GM23338 (cell line): ENCODE results near the gene CRYBG1. TPM values are rescaled to one million over a fixed set of nuclear protein-coding genes. Genes with fewer than 3 reads are reported as not detected.

Source experiments
- ATAC-seq: fragments of 200-7000 bp; cut with Tn5 transposase; 3 replicates; pipeline ENCODE4 v1.9.1; 2020
- DNase-seq: peaks from one replicate; pipeline ENCODE4 v3.0.0-alpha.2; 2015; ENCODE audit warnings: low spot score
- H2AFZ ChIP-seq: fragments of 200-600 bp; sonication (generic); 2 replicates; pipeline ENCODE4 v1.8.0; 2016; ENCODE audit warnings: antibody characterized with exemption, mild to moderate bottlenecking, moderate library complexity
- H3F3A ChIP-seq: fragments of 200-600 bp; sonication (generic); replicated peaks from 2 replicates; pipeline ENCODE4 v1.8.0; 2017; ENCODE audit warnings: antibody characterized with exemption, mixed run types, low read depth
- H3K27ac ChIP-seq: fragments of 200-600 bp; sonication (generic); 2 replicates; pipeline ENCODE4 v1.6.1; 2016; ENCODE audit warnings: low read depth
- H3K27me3 ChIP-seq: fragments of 200-600 bp; sonication (generic); 2 replicates; pipeline ENCODE4 v1.8.0; 2016; ENCODE audit warnings: mild to moderate bottlenecking, mixed run types, moderate library complexity; ENCODE audit not compliant: insufficient read depth
- H3K36me3 ChIP-seq: fragments of 200-600 bp; sonication (generic); 2 replicates; pipeline ENCODE4 v1.8.0; 2016; ENCODE audit warnings: mild to moderate bottlenecking; ENCODE audit not compliant: insufficient read depth
- H3K4me1 ChIP-seq: fragments of 200-600 bp; sonication (generic); 2 replicates; pipeline ENCODE4 v1.8.0; 2016; ENCODE audit warnings: mild to moderate bottlenecking, moderate library complexity; ENCODE audit not compliant: insufficient read depth
- H3K4me2 ChIP-seq: fragments of 200-600 bp; sonication (generic); 2 replicates; pipeline ENCODE4 v1.7.1; 2017; ENCODE audit warnings: mixed run types
- H3K4me3 ChIP-seq: fragments of 200-600 bp; sonication (generic); 2 replicates; pipeline ENCODE4 v1.6.1; 2016; ENCODE audit warnings: mixed run types
- H3K79me2 ChIP-seq: fragments of 200-600 bp; sonication (generic); replicated peaks from 2 replicates; pipeline ENCODE4 v1.8.0; 2017; ENCODE audit warnings: mild to moderate bottlenecking; ENCODE audit not compliant: insufficient read depth
- H3K9me2 ChIP-seq: fragments of 200-600 bp; sonication (generic); 2 replicates; pipeline ENCODE4 v1.8.0; 2017; ENCODE audit not compliant: insufficient read depth
- H4K20me1 ChIP-seq: fragments of 200-600 bp; sonication (generic); replicated peaks from 2 replicates; pipeline ENCODE4 v1.8.0; 2017; ENCODE audit warnings: mild to moderate bottlenecking; ENCODE audit not compliant: insufficient read depth
- H3K27ac Mint-ChIP-seq: 2 replicates; pipeline ENCODE4 v1.8.0; 2020; ENCODE audit warnings: inconsistent platforms, mild to moderate bottlenecking, moderate library complexity, mixed read lengths
- H3K27me3 Mint-ChIP-seq: 3 replicates; pipeline ENCODE4 v1.8.0; 2022; ENCODE audit warnings: low read depth, mild to moderate bottlenecking, moderate library complexity, mixed read lengths, inconsistent platforms; ENCODE audit not compliant: insufficient read depth, poor library complexity
- H3K36me3 Mint-ChIP-seq: 3 replicates; pipeline ENCODE4 v1.8.0; 2021; ENCODE audit warnings: low read depth, mild to moderate bottlenecking, inconsistent platforms, moderate library complexity, mixed read lengths
- H3K4me1 Mint-ChIP-seq: 3 replicates; pipeline ENCODE4 v1.8.0; 2020; ENCODE audit warnings: mild to moderate bottlenecking, inconsistent platforms, mixed read lengths
- H3K4me3 Mint-ChIP-seq: 3 replicates; pipeline ENCODE4 v1.8.0; 2021; ENCODE audit warnings: moderate library complexity, mild to moderate bottlenecking, inconsistent platforms, mixed read lengths
- H3K9me3 Mint-ChIP-seq: 3 replicates; pipeline ENCODE4 v1.8.0; 2020; ENCODE audit warnings: moderate library complexity, mild to moderate bottlenecking, inconsistent platforms, mixed read lengths
- CREB1 ChIP-seq: fragments of 250-450 bp; sonication (Bioruptor Pico); IDR thresholded peaks from 2 replicates; pipeline ENCODE4 v1.5.0; 2020; ENCODE audit warnings: low read depth, mild to moderate bottlenecking, moderate library complexity
- ETS1 ChIP-seq: IDR thresholded peaks from 2 replicates; pipeline ENCODE4 v1.6.1; 2016; ENCODE audit warnings: antibody characterized with exemption
- EZH2 ChIP-seq: fragments of 200-600 bp; sonication (generic); IDR thresholded peaks from one replicate; pipeline ENCODE4 v1.8.0; 2017; ENCODE audit warnings: antibody characterized with exemption, mild to moderate bottlenecking, low read depth; ENCODE audit not compliant: unreplicated experiment
- EZH2phosphoT487 ChIP-seq: fragments of 200-600 bp; sonication (generic); IDR thresholded peaks from one replicate; pipeline ENCODE4 v1.8.1; 2018; ENCODE audit warnings: antibody characterized with exemption; ENCODE audit not compliant: unreplicated experiment
- JUNB ChIP-seq: IDR thresholded peaks from one replicate; pipeline ENCODE4 v1.6.1; 2016; ENCODE audit warnings: antibody characterized with exemption; ENCODE audit not compliant: unreplicated experiment
- NANOG ChIP-seq: IDR thresholded peaks from 2 replicates; pipeline ENCODE4 v1.6.1; 2016; ENCODE audit warnings: antibody characterized with exemption, borderline replicate concordance
- POLR2AphosphoS5 ChIP-seq: IDR thresholded peaks from 2 replicates; pipeline ENCODE4 v1.6.1; 2016; ENCODE audit warnings: antibody characterized with exemption, low read depth
- REST ChIP-seq: IDR thresholded peaks from one replicate; pipeline ENCODE4 v1.6.1; 2018; ENCODE audit warnings: antibody characterized with exemption; ENCODE audit not compliant: unreplicated experiment
- STAT1 ChIP-seq: IDR thresholded peaks from one replicate; pipeline ENCODE4 v1.6.1; 2016; ENCODE audit warnings: antibody characterized with exemption; ENCODE audit not compliant: unreplicated experiment
- ZNF114 ChIP-seq: fragments of 250-450 bp; sonication (Bioruptor Pico); IDR thresholded peaks from 2 replicates; pipeline ENCODE4 v1.5.0; 2020; ENCODE audit warnings: mild to moderate bottlenecking, moderate library complexity
- ZNF331 ChIP-seq: fragments of 250-450 bp; sonication (Bioruptor Pico); IDR thresholded peaks from 2 replicates; pipeline ENCODE4 v1.5.0; 2020; ENCODE audit warnings: low read depth, mild to moderate bottlenecking, moderate library complexity
- polyA plus RNA-seq: library from polyadenylated mRNA; unstranded; fragments of >200 nt; fragmentation: Nextera tagmentation; extraction: Ambion mirVana; gene quantifications from 2 replicates; pipeline ENCODE4 v1.2.1, GENCODE V29; 2016
- total RNA-seq: library from RNA; depleted of rRNA; stranded (reverse); fragments of >200 nt; shearing (Covaris generic); gene quantifications from 2 replicates; pipeline ENCODE4 v1.2.3, GENCODE V29; 2014

The CRYBG1 gene
- total and polyA plus RNA-seq, 2 experiments from 2014 or later, result 3.7 to 17.2 TPM

GRCh38 chr6:106527979-106528378 is 167.5 kb downstream of the CRYBG1 start (continued):
- TF ChIP-seq REST (no peak), EZH2 (no peak), ZNF114 (CRISPR knock-in tag) (no peak), JUNB (no peak), ETS1 (no peak), STAT1 (no peak), ZNF331 (CRISPR knock-in tag) (no peak), NANOG (no peak), EZH2phosphoT487 (no peak), CREB1 (CRISPR knock-in tag) (no peak)

GRCh38 chr6:106528521-106528920 is 168.0 kb downstream of the CRYBG1 start:
- Histone ChIP-seq H3K27ac (no peak overlapping the region), H3K4me2 (no peak overlapping the region)
- no peak for TF ChIP-seq ZNF331 (CRISPR knock-in tag)
- no peak for TF ChIP-seq JUNB
- no peak for TF ChIP-seq CREB1 (CRISPR knock-in tag)
- no peak for TF ChIP-seq EZH2phosphoT487
- no peak for TF ChIP-seq NANOG
- no peak for TF ChIP-seq REST
- no peak for TF ChIP-seq EZH2
- no peak for TF ChIP-seq POLR2AphosphoS5

More at GRCh38 chr6:106528521-106528920, 168.0 kb downstream of the CRYBG1 start:
- Mint-ChIP-seq H3K27ac (no peak overlapping the region), H3K4me1 (peaks cover 16% of the 10 kb centered on the region; the same call in 2 of the 3 replicates), H3K27me3 (no peaks in the 10 kb centered on the region), H3K36me3 (no peaks in the 10 kb centered on the region), H3K9me3 (no peaks in the 10 kb centered on the region), H3K4me3 (no peak overlapping the region)
- Histone ChIP-seq H3K9me2 (no peaks in the 10 kb centered on the region), H3K36me3 (no peaks in the 10 kb centered on the region), H3K4me1 (0 out of 2 replicates have a peak, but pooled peaks cover 4% of the 10 kb centered on the region), H3K4me3 (no peak overlapping the region), H2AFZ (no peak overlapping the region), H3F3A (no peaks in the 10 kb centered on the region), H3K27me3 (no peaks in the 10 kb centered on the region), H4K20me1 (no peaks in the 10 kb centered on the region), H3K79me2 (no peaks in the 10 kb centered on the region)
- DNase-seq, result no peak
- ATAC-seq, result no peak
